Smooth muscle cell of the coronary artery (primary cell): Measurements from ENCODE around the gene MCCD1. TPM values are rescaled to one million over a fixed set of nuclear protein-coding genes. Genes with fewer than 3 reads are reported as not detected.

Source experiments
- total RNA-seq: library from RNA; depleted of rRNA; stranded (reverse); fragments of >200 nt; gene quantifications from 2 replicates; pipeline ENCODE4 v1.2.3, GENCODE V29; 2014; ENCODE audit warnings: low replicate concordance

Gene MCCD1
- total RNA-seq, result not detected in 2 replicates

GRCh38 chr6:31528821-31529328 is at the start of gene MCCD1:
Gene MCCD1 (plus strand): TSS chr6:31528962. CDS start chr6:31529015, 53 bp downstream.

GRCh38 chr6:31497531-31498476 is 31.0 kb upstream of the MCCD1 start, which contains the start of gene MICB:
Gene MICB (plus strand): TSS chr6:31498145. CDS start chr6:31498194, 49 bp downstream.

GRCh38 chr6:31541658-31542521 is 13.1 kb downstream of the MCCD1 start, which contains the start of gene DDX39B:
Gene DDX39B (minus strand): TSS chr6:31542003. CDS start chr6:31540532, 1,471 bp downstream.

GRCh38 chr6:31546339-31546957 is 17.7 kb downstream of the MCCD1 start, which contains the start of gene ATP6V1G2:
Gene ATP6V1G2 (minus strand): TSS chr6:31546608. CDS start chr6:31546559, 49 bp downstream.

GRCh38 chr6:31546958-31547726 is 18.4 kb downstream of the MCCD1 start, which contains the start of gene NFKBIL1:
Gene NFKBIL1 (plus strand): TSS chr6:31547608. CDS start chr6:31547695, 87 bp downstream.

GRCh38 chr6:31572041-31572911 is 43.5 kb downstream of the MCCD1 start, which contains the start of gene LTA:
Gene LTA (plus strand): TSS chr6:31572289. CDS start chr6:31572743, 454 bp downstream.

GRCh38 chr6:31575335-31575901 is 46.7 kb downstream of the MCCD1 start, which contains the start of gene TNF:
Gene TNF (plus strand): TSS chr6:31575565. CDS start chr6:31575742, 177 bp downstream.

Other genes starting within 250 kb of the MCCD1 start
- 195 and 476 TPM in 2 replicates for gene HLA-B, start 171.8 kb upstream of the MCCD1 start, total RNA-seq
- 31.5 and 118 TPM in 2 replicates for gene MICA, start 125.4 kb upstream of the MCCD1 start, total RNA-seq
- gene MICB, start 30.8 kb upstream of the MCCD1 start, total RNA-seq, result 5.5 and 8.8 TPM in 2 replicates
- 238 and 398 TPM in 2 replicates for gene DDX39B, start 13.0 kb downstream of the MCCD1 start, total RNA-seq
- 2.6 and 6.0 TPM in 2 replicates for gene ATP6V1G2, start 17.6 kb downstream of the MCCD1 start, total RNA-seq
- 26.1 and 28.2 TPM in 2 replicates for gene NFKBIL1, start 18.6 kb downstream of the MCCD1 start, total RNA-seq
- gene LTA, start 43.3 kb downstream of the MCCD1 start, total RNA-seq, result not detected in 2 replicates
- gene TNF, start 46.6 kb downstream of the MCCD1 start, total RNA-seq, result not detected in 2 replicates
- gene LTB, start 53.5 kb downstream of the MCCD1 start, total RNA-seq, result not detected in 2 replicates
- 0.30 TPM in 1 of 2 replicates, not detected in the other for gene LST1, start 57.3 kb downstream of the MCCD1 start, total RNA-seq
- gene NCR3, start 64.0 kb downstream of the MCCD1 start, total RNA-seq, result not detected in 2 replicates
- not detected in 2 replicates for gene AIF1, start 86.3 kb downstream of the MCCD1 start, total RNA-seq
- gene PRRC2A, start 91.8 kb downstream of the MCCD1 start, total RNA-seq, result 13.9 and 24.8 TPM in 2 replicates
- gene BAG6, start 123.7 kb downstream of the MCCD1 start, total RNA-seq, result 54.9 and 100 TPM in 2 replicates
- gene APOM, start 126.9 kb downstream of the MCCD1 start, total RNA-seq, result 0.70 and 1.5 TPM in 2 replicates
- 16.6 and 18.2 TPM in 2 replicates for gene C6orf47, start 131.8 kb downstream of the MCCD1 start, total RNA-seq
- 6.1 and 13.6 TPM in 2 replicates for gene GPANK1, start 136.0 kb downstream of the MCCD1 start, total RNA-seq
- 71.1 and 94.1 TPM in 2 replicates for gene CSNK2B, start 137.1 kb downstream of the MCCD1 start, total RNA-seq
- gene LY6G5B, start 141.0 kb downstream of the MCCD1 start, total RNA-seq, result 2.2 and 4.0 TPM in 2 replicates
- 0.15 TPM in 1 of 2 replicates, not detected in the other for gene LY6G5C, start 152.1 kb downstream of the MCCD1 start, total RNA-seq
- 51.3 and 104 TPM in 2 replicates for gene ABHD16A, start 174.4 kb downstream of the MCCD1 start, total RNA-seq
- gene LY6G6F, start 177.9 kb downstream of the MCCD1 start, total RNA-seq, result not detected in 2 replicates
- gene LY6G6D, start 186.4 kb downstream of the MCCD1 start, total RNA-seq, result not detected in 2 replicates
- not detected in 2 replicates for gene LY6G6C, start 192.8 kb downstream of the MCCD1 start, total RNA-seq
- gene MPIG6B, start 194.4 kb downstream of the MCCD1 start, total RNA-seq, result not detected in 2 replicates
- gene DDAH2, start 200.3 kb downstream of the MCCD1 start, total RNA-seq, result 108 and 116 TPM in 2 replicates
- gene CLIC1, start 207.6 kb downstream of the MCCD1 start, total RNA-seq, result 395 and 679 TPM in 2 replicates
- 2.5 and 4.0 TPM in 2 replicates for gene MSH5, start 211.0 kb downstream of the MCCD1 start, total RNA-seq
- 0.53 and 0.70 TPM in 2 replicates for gene SAPCD1, start 233.7 kb downstream of the MCCD1 start, total RNA-seq
- 0.15 and 0.23 TPM in 2 replicates for gene VWA7, start 248.4 kb downstream of the MCCD1 start, total RNA-seq